Measurements from ENCODE around the gene RC3H2.

Gene RC3H2, protein sequence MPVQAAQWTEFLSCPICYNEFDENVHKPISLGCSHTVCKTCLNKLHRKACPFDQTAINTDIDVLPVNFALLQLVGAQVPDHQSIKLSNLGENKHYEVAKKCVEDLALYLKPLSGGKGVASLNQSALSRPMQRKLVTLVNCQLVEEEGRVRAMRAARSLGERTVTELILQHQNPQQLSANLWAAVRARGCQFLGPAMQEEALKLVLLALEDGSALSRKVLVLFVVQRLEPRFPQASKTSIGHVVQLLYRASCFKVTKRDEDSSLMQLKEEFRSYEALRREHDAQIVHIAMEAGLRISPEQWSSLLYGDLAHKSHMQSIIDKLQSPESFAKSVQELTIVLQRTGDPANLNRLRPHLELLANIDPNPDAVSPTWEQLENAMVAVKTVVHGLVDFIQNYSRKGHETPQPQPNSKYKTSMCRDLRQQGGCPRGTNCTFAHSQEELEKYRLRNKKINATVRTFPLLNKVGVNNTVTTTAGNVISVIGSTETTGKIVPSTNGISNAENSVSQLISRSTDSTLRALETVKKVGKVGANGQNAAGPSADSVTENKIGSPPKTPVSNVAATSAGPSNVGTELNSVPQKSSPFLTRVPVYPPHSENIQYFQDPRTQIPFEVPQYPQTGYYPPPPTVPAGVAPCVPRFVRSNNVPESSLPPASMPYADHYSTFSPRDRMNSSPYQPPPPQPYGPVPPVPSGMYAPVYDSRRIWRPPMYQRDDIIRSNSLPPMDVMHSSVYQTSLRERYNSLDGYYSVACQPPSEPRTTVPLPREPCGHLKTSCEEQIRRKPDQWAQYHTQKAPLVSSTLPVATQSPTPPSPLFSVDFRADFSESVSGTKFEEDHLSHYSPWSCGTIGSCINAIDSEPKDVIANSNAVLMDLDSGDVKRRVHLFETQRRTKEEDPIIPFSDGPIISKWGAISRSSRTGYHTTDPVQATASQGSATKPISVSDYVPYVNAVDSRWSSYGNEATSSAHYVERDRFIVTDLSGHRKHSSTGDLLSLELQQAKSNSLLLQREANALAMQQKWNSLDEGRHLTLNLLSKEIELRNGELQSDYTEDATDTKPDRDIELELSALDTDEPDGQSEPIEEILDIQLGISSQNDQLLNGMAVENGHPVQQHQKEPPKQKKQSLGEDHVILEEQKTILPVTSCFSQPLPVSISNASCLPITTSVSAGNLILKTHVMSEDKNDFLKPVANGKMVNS

DNA sequence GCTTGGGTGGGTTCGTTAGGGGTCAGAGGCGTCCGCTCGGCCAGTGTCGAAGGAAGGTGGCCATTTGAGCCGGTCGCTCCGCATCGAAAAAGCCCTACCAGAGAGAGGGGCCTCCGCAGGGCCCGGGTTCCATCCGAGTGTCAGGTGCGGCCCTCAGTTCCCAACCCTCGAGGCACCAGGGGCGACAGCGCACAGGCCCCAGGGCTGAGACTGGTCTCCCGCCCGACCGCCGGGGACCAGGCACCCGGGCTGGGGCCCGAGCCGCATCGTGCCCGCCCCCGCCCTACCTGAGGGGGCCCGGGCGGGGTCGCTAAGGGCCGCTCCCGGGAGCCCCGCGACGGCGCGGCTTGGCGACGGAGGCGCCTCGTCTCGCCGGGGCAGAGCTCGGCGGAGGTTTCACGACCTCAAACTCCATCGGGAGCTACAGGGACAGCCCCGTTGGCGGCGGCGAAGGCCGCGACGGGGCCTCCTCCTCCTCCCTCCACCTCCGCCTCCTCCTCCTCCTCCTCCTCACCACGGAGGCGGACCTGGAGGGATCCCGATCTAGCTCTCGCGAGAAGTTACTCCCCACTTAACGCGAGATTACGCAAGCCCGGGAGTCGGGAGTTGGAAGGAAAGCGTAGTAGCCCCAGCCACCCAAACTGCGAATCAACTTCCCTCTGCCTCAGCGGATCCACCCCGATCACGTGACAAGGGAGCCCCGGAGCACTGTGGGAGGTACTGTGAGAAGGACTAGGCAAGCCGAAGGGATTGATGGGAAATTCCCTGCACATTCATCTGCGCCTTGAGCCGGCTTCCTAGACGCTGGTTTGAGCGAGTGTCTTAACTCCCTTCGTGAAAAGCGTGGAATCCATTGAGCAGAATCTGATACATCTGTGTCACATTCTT lies at the start of gene RC3H2:
Gene RC3H2 (minus strand): TSS at position 537 of the 888 bp plus-strand sequence. CDS start 7,850 bp downstream, outside the sequence.
- DNase-seq = peak; percentile 99

DNA sequence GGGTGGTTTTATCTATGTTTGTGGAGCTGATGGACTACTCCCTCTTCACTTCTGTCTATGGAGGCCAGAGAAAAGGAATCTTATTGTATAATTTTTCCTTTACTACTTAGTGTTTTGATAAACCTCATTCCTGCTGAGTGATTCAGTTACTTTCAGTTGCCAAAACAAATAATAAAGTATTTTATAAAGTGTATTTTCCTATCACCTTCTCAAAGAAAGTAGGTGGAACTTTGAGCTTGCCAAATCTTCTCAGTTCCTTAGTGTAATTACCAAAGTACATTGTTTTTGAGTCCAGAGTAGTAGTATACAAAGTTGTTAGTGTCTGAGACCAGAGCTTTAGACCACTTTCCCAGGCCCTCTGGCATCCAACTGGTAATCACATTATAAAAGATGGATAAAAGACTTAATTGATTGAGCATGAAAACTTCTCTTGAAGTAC lies 49.1 kb upstream of the RC3H2 start:
- DNase-seq = no peak

DNA sequence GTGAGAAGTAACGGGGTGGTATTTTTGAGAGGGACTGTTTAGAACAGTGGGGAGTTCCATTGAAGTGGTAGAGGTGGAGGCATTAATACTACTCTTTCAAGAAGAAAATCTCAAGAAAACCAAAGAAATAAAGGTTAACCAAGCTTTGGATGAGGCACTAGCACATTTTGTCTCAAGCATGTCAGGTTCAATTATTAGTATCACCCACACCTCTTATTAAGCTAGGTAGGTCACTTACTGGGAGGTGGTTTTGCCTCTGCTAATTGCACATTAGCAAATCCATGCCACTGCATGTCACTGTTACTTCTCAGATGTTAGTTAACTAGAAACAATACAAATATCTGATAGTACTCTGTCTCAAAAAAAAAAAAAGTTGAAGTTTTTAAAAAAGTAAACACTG lies 45.9 kb upstream of the RC3H2 start:
- DNase-seq = no peak

DNA sequence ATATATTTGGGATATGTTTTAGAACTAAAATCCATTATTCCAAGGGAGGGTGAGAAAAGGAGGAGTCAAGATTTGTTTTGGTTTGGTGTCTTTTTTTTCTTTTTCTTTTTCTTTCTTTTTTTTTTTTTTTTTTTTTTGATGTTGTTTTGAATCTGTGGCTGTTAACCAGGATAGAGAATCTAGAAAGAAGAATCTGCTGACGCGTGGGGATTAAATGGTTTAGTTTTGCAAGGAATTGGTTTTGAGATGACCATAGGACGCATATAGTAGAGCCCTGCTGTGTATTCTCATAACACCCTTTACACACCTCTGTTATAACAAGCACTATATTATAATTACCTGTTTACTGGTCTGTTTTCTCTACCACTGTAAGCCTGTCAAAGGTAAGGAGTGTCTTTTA lies 45.1 kb upstream of the RC3H2 start:
- no peak for DNase-seq

DNA sequence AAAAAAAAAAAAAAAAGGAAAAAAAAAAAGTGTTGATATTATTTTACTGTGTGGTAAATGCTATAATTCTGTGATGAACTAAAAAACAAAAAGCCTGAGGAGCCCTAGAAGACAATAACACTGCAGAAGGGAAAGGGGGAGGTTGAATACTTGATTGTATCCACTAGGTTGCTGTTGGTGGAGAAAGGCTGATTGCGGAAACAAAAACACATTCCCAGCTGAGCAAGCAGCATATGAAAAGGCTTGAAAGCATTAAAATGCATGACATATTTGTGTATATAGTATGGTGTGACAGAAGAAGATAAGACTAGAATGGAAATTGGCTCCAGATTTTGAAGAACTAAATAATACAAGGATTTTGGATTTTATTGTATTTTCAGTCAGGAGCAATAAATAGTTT lies 44.5 kb upstream of the RC3H2 start:
- DNase-seq = no peak

DNA sequence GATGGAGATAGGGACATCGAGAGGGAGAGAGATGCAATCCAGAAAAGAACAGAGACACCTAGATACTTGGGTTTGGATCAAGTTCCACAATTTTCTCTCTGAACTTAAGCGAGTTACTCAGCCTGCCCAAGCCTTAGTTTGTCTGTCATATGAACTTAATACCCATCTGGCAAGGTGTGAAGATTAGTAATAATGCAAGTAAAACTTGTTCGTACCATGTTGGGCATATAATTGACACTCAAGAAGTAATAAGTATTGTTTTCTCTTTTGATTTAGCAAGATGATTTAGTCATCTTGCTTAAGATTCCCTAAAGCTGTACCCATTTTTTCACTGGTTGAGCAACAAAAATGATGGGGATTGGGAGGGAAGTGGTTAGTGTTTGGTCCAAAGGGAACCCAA lies 43.2 kb upstream of the RC3H2 start:
- DNase-seq = no peak

DNA sequence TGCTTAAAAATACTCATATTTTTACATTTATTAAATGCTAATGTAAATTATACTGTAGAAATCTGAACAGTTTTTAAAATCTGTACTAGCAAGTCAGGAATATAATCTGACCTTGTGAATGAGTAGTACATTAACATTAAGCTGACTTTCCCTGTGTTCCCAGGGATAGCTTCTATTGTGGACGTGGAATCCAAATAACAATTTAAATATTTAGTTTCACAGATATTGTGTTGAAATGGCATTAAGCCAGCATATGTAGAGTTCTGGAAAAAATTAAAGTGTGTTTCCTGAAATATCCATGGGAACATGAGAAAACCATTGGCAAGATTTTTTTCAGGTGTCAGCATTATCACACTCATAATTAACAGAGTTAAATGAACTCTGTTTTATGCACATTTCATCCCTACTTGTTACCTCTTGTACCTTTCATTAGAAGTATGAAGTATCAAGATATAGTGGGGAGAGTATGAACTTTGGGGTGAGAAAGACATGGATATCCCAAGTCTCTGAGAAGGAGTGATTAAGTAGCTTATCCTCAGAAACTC lies 41.4 kb upstream of the RC3H2 start:
- no peak for DNase-seq

DNA sequence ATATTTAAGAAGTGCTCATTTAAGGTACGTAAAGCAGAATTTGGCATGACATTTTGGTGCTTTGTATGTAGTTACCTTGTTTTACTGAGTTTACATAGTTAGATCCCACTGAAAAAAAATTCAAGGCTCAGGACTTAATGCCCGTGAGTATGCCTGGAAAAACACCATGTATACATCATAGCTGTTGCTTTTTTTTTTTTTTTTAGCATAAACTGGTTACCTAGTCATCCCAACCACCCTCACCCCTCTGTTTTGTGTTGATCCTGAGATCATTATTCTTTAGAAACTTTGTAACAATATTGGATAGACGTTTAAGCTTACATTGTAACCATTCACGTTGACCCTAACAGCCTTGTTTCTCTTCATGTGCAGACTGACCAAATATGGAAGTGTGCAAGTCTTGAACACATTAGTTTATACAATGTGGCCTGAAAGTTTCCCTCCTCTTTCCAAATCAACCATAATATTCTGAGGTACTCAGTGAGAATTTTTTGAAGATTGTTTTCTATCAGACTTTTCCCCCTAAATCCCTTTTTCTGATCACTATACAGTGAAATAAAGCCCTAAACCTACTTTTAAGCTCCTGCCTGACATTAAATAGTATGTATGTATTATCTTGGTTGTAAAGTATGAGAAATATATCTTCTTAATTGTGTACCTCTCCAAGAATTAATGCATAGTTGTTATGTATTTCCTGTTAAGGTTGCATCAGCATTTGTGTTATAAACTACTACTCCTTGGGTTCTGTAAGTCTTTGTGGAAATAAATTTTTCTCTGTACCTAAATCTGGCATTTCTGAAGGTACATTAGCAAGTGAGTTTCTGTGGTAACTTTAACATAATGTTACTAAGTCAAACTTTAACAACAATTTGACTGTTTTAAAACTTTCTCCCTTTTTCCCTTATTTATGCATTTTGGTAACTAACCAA lies 40.1 kb upstream of the RC3H2 start:
- DNase-seq = no peak

DNA sequence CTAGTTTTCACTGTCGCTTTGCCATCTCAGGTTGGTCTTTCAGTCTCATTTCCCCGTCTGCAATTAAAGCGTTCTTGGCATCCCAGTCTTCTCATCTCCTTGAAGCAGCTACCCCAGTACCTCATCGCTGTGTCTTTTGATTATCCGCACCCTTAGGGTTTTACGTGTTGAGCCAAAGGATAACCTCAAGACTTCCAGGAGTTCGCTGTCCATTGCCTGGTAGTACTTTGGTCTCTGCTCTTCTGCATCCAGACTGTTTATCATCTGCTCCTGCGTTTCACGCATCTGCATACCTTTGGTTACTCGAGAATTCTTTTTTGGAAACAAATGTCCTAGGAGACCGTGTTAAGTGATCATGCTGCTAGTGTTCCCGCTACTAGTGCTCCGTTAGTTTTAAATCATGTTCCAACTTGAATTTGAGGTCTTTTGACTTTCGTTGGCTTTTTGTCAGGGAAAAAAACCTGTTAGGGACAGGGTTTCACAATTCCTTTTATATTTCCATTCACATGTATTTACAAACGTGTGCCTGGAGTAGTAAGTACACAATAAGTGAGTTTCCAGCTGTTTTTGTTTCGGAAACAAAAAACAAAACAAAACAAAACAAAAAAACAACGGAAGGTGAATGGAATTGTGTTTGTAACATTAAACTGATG lies 36.5 kb upstream of the RC3H2 start:
- no peak for DNase-seq

DNA sequence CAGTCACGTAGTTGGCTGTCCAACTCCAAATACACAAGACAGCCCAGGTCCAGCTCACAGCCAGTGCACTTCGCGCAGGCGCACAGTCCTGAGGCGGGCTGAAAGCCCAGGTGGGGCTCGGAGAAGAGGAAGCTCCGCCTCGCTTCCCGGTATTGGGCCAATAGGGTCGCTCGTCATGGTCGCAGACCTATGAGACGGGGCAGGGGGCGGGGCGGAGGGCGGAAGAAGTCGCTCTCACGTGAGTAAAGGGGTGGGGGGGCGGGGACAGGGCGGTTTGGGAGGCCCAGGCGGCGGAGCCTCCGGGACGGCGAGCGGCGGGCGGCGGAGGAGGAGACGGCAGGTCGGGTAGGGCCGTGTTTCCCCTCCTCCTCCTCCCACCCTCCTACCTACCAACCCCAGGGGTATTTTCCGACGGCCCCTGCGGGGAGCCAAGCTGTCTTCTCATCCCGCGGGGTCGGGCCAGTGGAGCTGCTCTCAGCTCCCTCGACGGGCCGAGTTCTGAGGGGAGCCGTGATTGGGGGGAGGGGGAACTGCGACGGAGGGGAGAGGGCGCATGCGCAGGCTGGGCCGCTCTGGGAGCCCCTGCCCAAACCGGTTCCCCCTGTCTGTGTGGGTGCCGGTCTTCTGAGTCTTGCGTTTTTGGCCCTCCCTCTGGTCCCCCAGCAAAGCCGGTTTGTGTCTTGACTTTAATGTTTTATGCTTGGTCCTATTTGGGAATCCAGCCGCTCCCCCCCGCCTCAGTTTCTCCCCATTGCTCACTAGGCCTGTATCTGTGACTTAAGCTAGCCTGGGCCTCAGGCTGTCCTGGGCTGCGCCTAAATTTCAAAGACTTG lies 35.8 kb upstream of the RC3H2 start, which contains the start of gene RABGAP1:
Gene RABGAP1 (plus strand): TSS at position 272 of the 833 bp plus-strand sequence. CDS start 16,040 bp downstream, outside the sequence.
- DNase-seq = peak; percentile 99

DNA sequence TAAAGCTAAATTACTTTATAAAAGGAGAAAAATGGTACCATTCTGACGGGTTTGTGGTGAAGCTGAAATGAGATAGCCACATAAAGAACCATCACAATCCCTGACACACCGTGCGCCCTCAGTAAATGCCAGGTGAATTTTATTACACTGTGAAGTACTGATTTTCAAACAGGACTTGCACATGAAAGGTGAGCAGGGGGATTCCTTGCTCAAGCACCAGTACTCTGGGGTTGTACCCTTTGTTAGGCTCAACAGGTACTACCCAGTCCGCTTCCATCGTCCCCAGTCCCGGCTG lies 35.2 kb upstream of the RC3H2 start:
- DNase-seq = no peak

DNA sequence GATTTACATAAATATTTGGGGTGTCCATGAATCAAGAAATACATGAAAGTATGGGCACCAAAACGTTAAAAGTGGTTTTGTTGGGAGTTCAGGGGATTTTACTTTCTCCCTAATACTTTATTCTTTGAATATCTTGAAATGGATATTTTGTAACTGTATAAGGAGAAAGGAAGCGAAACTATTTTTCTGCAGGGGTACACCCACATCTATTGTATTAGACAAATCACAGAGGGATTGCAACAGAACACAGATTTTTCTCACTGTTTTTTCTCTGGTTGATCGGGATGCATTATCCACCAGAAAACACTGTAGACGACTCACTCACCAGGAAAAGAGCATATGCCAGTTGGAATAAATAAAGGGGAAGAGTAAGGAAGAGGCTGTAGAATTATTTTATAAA lies 34.4 kb upstream of the RC3H2 start:
- no peak for DNase-seq

DNA sequence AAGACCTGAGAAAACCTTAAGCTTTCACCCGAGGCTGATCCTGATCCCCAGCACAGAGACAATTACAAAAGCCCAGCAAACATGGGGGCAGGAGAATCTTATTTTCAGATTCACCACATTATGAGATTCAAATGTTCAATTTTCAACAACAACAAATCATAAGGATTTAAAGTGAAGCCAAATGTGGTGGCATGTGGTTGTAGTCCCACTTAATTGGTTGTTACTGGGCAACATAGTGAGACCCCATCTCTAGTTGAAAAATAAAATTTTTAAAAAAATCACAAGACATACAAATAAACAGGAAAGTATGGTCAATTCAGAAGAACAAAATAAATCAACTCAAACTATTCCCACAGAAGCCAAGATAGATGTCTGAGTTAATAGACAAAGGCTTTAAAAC lies 31.7 kb upstream of the RC3H2 start:
- no peak for DNase-seq

DNA sequence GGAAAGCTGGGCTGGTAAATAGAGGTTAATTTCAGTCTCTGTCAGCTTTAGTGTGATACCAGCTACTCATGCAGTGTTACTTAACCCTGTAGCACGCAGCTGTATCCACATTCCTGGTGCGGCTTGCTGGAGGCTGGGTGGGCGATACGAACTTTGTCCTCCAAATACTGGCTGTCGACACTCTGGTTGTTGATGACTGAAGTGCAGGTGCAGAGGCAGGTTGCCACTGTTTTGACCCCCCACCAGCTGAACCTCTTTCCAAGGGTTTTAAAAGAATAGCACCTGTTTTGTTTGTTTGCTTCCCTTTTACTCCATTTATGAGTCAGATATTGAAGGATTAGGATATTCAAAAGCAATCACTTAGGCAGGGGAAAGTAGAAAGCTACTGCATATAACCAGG lies 31.3 kb upstream of the RC3H2 start:
- no peak for DNase-seq

DNA sequence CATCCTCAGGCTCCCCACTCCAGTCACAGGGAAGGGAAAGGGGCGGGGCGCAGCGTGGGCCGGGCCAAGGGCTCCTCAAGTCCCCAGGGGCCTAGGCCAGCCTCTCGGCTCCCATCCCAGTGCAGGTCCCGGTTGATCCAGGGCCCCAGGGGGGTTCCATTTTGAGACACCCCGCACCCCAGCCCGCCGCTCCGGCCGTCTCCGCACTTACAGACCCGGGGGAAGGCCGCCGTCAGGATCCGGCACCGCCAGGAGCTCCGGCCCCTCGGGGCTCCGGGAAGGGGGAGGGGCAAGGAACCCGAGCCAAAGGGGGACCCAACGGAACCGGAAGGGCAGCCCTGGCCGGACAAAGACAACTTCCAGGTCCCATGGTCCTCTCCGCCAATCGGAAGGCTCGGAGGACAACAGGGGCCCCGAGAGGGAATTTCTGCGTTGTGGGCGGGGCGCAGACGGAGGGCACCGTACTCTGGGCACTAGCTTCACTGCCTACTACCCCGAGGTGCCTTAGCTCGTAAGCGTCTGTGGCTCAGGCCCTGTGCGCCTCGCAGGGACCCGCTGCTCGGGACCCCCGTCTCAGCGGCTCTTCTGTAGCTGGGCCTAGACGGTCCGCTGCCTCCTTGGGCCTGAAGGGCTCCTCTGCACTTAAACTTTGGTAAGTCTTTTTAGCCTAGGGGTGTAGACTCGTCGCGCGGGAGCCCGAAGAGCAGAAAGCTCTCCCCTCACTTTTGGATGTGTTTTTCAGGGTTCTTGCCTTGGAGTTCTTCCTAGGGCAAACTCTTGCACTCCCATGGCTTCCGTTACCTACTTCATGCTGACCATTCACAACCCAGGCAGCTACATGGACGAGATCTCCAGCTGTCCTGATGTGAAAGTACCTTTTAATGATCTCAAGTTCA lies 26.3 kb upstream of the RC3H2 start, which contains the start of gene ZBTB26:
Gene ZBTB26 (minus strand): TSS at position 287 of the 896 bp plus-strand sequence. CDS start 11,578 bp downstream, outside the sequence.
- peak; percentile 95 for DNase-seq

DNA sequence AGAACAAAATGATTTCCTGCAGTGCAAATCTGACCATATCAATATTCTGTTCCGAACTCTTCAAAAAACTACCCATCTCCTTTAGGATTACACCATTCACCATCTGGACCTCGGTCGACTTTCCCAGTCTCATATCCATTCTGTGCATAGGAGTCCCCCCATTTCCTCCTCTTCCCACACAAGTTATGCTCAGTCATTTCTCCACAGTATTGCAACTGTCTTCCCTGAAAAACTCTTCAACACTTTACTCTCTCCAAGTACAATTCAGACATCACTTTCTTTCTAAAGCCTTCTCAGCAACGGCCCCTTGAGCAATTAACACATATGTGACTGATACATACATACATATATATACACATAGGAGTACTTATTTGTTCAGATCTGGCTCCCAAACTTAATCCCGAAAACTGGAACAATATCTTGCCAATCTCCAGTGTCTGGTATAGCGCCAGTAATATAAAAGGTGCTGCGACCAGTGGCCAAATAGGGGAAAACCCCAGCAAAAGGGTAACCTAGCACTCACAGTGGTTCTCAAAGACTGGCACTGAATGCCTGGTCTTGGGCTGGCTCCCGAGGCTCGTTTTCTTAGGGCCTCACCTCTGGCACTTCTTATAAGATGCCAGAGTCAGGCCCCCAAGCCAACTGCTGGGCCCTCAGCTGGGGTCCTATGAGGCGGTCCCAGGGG lies 25.5 kb upstream of the RC3H2 start:
- DNase-seq = no peak

DNA sequence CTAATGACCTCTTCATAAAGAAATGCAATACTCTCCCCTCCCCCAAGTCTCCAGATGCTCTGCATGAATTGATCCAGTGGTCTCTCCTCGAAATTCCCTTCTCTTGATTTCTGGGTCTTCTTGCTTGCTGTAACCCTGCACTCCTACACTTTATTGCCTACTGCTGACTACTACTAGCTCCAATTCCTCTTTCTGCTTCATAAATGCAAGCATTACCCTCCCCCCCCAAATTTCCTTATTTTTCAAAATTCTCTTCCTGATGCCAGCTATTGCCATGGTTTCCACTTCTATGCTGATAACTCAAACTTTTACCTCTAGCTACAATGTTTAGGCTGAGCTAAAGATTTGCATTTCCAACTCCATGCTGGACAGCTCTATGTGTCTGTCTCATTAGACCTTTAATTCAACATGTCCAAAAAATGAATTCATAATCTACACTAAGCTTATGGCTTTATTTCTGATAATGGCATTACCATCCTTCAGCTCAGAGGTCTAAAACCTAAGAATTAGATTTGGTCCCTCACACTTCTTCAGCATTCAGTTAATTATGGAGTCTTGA lies 24.7 kb upstream of the RC3H2 start:
- no peak for DNase-seq
